Loucy (cell line): ENCODE measurements around the gene NINL.

Experiments
- H2AFZ ChIP-seq: fragments of 200-600 bp; sonication (generic); 2 replicates; pipeline ENCODE4 v1.6.0; 2016; ENCODE audit warnings: antibody characterized with exemption, mild to moderate bottlenecking, low read length, moderate library complexity
- H3F3A ChIP-seq: fragments of 200-600 bp; 2 replicates; pipeline ENCODE4 v1.6.0; 2016; ENCODE audit warnings: antibody characterized with exemption, low read depth, mild to moderate bottlenecking
- H3K27me3 ChIP-seq: fragments of 200-600 bp; sonication (generic); 2 replicates; pipeline ENCODE4 v1.6.1; 2014; ENCODE audit warnings: low read length, mild to moderate bottlenecking; ENCODE audit not compliant: insufficient read depth, poor library complexity, severe bottlenecking
- H3K36me3 ChIP-seq: fragments of 200-600 bp; sonication (generic); 2 replicates; pipeline ENCODE4 v1.6.1; 2016; ENCODE audit warnings: low read length; ENCODE audit not compliant: insufficient read depth
- H3K4me1 ChIP-seq: fragments of 200-600 bp; sonication (generic); 2 replicates; pipeline ENCODE4 v1.5.1; 2014; ENCODE audit warnings: low read length, mild to moderate bottlenecking; ENCODE audit not compliant: insufficient read depth, poor library complexity, severe bottlenecking
- H3K4me2 ChIP-seq: fragments of 200-600 bp; sonication (generic); 2 replicates; pipeline ENCODE4 v1.6.0; 2014; ENCODE audit warnings: antibody characterized with exemption, low read length, low read depth, mild to moderate bottlenecking; ENCODE audit not compliant: poor library complexity, severe bottlenecking
- H3K4me3 ChIP-seq: fragments of 200-600 bp; sonication (generic); 2 replicates; pipeline ENCODE4 v1.5.1; 2014; ENCODE audit warnings: low read length, mild to moderate bottlenecking, mixed read lengths; ENCODE audit not compliant: poor library complexity, severe bottlenecking
- H3K79me2 ChIP-seq: fragments of 200-600 bp; sonication (generic); 2 replicates; pipeline ENCODE4 v1.6.1; 2014; ENCODE audit warnings: low read length; ENCODE audit not compliant: insufficient read depth
- H3K9ac ChIP-seq: fragments of 200-600 bp; sonication (generic); 2 replicates; pipeline ENCODE4 v1.6.0; 2014; ENCODE audit warnings: mild to moderate bottlenecking, low read depth, low read length, moderate library complexity; ENCODE audit not compliant: poor library complexity, severe bottlenecking
- H3K9me2 ChIP-seq: fragments of 200-600 bp; sonication (generic); replicated peaks from 2 replicates; pipeline ENCODE4 v1.6.1; 2016; ENCODE audit warnings: low read depth, low read length, mixed read lengths
- H3K9me3 ChIP-seq: fragments of 200-600 bp; sonication (generic); 2 replicates; pipeline ENCODE4 v1.6.1; 2014; ENCODE audit warnings: mild to moderate bottlenecking, antibody characterized with exemption, low read length, low read depth; ENCODE audit not compliant: insufficient read depth
- H4K20me1 ChIP-seq: fragments of 200-600 bp; sonication (generic); 2 replicates; pipeline ENCODE4 v1.6.0; 2014; ENCODE audit warnings: antibody characterized with exemption, low read length, mild to moderate bottlenecking; ENCODE audit not compliant: insufficient read depth, poor library complexity, severe bottlenecking
- EZH2phosphoT487 ChIP-seq: fragments of 200-600 bp; IDR thresholded peaks from 2 replicates; pipeline ENCODE4 v1.6.1; 2018; ENCODE audit warnings: antibody characterized with exemption, mild to moderate bottlenecking, moderate library complexity, borderline replicate concordance
- TF ChIP-seq, protein P1 (sequence below): fragments of 200-600 bp; sonication (generic); conservative IDR thresholded peaks from 2 replicates; pipeline ENCODE4 v1.5.1; 2014; ENCODE audit warnings: mild to moderate bottlenecking, antibody characterized with exemption, low read length

Gene NINL

DNA sequence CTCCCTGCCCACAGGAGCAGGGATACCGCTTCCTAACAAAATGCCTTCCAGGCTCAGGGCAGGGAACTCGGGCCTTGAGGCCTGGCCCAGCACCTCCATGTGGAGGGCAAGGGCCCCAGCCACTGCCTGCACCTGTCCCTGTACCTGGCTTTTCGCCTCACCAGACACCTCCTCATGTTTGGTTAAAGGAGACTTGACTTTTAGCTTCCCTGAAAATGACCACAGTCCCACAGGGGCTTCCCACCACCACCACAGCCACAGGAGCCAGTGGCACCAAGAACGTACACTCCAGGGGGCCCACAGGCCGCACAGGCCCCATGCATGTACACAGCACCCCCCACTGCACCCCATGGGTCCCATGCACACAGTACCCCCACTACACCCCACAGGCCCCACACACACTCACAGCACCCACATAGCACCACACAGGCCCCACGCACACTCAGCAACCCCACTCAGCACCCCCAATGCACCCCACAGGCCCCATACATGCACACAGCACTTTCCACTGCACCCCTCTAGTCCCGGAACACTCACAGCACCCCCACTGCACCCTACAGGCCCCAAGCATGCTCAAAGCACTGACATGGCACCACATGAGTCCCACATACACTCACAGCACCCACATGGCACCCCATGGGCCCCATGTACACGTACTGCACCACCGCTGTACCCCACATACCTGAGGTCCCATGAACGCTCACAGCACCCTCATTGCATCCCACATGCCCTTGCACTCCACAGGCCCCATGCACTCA lies 91.4 kb downstream of the NINL start:
- Histone ChIP-seq H3K9ac (no peak overlapping the region), H3K27me3 (no peaks in the 10 kb centered on the region), H3K4me3 (no peak overlapping the region), H2AFZ (no peak overlapping the region), H3K4me1 (no peaks in the 10 kb centered on the region), H3K9me3 (no peaks in the 10 kb centered on the region), H3K4me2 (no peak overlapping the region), H3F3A (no peaks in the 10 kb centered on the region), H4K20me1 (no peaks in the 10 kb centered on the region), H3K9me2 (no peaks in the 10 kb centered on the region), H3K36me3 (peaks cover 2% of the 10 kb centered on the region; the same call in 1 of the 2 replicates), H3K79me2 (no peaks in the 10 kb centered on the region)
- no peak for TF ChIP-seq EZH2phosphoT487
- TF ChIP-seq, protein P1, sequence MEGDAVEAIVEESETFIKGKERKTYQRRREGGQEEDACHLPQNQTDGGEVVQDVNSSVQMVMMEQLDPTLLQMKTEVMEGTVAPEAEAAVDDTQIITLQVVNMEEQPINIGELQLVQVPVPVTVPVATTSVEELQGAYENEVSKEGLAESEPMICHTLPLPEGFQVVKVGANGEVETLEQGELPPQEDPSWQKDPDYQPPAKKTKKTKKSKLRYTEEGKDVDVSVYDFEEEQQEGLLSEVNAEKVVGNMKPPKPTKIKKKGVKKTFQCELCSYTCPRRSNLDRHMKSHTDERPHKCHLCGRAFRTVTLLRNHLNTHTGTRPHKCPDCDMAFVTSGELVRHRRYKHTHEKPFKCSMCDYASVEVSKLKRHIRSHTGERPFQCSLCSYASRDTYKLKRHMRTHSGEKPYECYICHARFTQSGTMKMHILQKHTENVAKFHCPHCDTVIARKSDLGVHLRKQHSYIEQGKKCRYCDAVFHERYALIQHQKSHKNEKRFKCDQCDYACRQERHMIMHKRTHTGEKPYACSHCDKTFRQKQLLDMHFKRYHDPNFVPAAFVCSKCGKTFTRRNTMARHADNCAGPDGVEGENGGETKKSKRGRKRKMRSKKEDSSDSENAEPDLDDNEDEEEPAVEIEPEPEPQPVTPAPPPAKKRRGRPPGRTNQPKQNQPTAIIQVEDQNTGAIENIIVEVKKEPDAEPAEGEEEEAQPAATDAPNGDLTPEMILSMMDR, result no peak

DNA sequence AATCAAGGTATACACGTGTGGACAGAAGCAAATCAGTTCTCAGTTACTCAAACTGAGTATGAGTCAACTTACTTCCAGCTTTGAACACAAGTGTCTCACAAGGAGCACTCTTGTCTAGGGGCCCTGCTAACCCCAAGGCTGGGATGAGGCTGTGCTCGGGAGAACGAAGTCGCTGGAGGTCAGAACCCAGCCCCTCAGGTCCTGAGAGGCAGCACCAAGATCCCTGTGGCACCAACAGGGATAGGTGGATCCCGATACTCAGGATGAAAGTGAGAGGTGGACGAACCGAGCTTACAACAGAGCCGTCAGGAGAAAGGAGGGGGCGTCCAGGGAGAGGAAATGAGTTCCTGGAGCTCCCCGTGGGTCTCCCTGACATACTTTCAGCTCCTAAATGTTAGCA lies 92.2 kb downstream of the NINL start:
- TF ChIP-seq, protein P1, result no peak
- TF ChIP-seq EZH2phosphoT487, result no peak
- H3K4me2 ChIP-seq, result no peak overlapping the region
- H3K9ac ChIP-seq, result no peak overlapping the region
- no peaks in the 10 kb centered on the region for H3F3A ChIP-seq
- no peak overlapping the region for H3K4me3 ChIP-seq
- no peaks in the 10 kb centered on the region for H3K27me3 ChIP-seq
- no peak overlapping the region for H2AFZ ChIP-seq
- H3K4me1 ChIP-seq, result no peaks in the 10 kb centered on the region
- H4K20me1 ChIP-seq, result no peaks in the 10 kb centered on the region
- H3K9me3 ChIP-seq, result no peaks in the 10 kb centered on the region
- H3K36me3 ChIP-seq, result peaks cover 5% of the 10 kb centered on the region; the same call in 1 of the 2 replicates
- no peaks in the 10 kb centered on the region for H3K9me2 ChIP-seq
- H3K79me2 ChIP-seq, result no peaks in the 10 kb centered on the region

DNA sequence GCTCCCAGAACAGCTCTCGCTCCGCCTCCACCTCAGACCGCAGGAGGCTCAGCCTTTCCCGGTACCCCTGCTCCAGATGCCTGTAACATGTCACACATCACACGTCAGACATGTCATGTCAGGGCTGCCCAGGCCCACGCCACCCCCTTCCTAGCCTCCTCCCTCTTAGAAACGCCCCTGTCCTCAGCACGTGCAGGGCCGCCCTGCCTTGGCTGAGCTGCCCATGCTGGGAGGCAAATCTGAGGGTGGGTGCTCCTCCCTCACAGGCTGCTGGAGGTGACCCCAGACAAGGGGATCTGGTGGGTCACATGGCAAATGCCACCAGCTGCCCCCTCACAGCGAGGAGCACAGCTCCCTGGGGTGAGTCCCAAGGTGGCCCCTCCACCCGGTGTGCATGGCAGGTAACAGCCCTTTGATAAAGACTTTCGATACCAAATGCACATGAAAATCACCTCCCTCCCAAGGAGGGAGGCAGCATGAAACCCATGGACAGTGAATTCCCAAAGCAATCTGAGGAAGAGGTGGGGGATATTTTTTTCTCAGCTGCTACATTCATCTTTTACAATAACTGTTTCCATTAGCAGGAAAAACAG lies 93.8 kb downstream of the NINL start:
- Histone ChIP-seq H3K9ac (no peak overlapping the region), H3K4me1 (no peaks in the 10 kb centered on the region), H3K9me3 (no peaks in the 10 kb centered on the region), H2AFZ (no peak overlapping the region), H3K4me3 (no peak overlapping the region), H3F3A (no peaks in the 10 kb centered on the region), H3K27me3 (no peaks in the 10 kb centered on the region), H3K9me2 (no peaks in the 10 kb centered on the region), H3K36me3 (peaks cover 10% of the 10 kb centered on the region; the same call in 1 of the 2 replicates), H3K4me2 (no peak overlapping the region), H4K20me1 (no peaks in the 10 kb centered on the region), H3K79me2 (no peaks in the 10 kb centered on the region)
- no peak for TF ChIP-seq EZH2phosphoT487
- TF ChIP-seq, protein P1, result no peak
